ENCODE results near the gene MISP3. TPM values are rescaled to one million over a fixed set of nuclear protein-coding genes. Genes with fewer than 3 reads are reported as not detected.

MISP3 gene
- total RNA-seq, 1 donor from 2014 or later, result 0.41 TPM

GRCh38 chr19:14053032-14053431, 19.6 kb upstream of the MISP3 start:
- no peak for DNase-seq (ENCODE audit: extremely low read depth, low read depth, low spot score)

DNA sequence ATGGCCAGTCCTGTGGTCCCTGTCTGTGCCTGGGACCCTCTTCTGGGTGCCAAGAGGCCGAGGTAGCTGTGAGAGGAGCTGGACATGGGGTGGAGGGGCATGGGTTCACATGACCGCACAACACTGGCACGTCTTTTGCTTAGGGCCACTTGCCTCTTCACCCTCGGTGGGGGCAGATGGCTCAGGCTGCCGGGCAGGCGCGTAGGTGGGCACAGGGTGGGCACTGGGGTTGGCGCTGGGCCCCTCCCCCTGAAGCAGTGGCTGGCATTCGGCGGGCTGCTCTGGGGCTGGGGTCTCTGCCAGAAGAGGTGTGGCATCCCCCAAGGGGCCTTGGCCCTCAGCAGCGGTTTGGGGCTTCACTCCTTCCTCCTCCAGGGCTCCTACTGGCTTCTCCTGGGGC, 19.1 kb upstream of the MISP3 start:
- no peak for DNase-seq (ENCODE audit: extremely low read depth, low read depth, low spot score)

DNA sequence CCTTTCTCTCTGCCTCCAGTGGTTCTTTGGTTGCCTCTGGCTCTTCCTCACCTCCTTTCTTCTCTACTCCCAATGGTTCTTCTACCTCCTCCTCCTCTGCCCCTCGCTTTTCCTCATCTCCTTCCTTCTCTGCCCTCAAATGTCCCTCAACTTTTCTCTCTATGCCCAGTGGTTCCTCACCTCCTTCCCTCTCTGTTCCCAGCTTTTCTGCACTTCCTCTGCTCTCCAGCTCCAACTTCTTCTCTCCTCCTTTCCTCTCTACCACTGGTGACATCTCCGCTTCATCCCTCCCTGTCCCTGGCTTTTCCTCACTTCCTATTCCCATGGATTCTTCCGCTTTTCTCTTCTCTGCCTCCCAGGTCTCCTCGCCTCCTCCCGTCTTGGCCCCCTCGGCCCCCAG, 18.5 kb upstream of the MISP3 start:
- no peak for DNase-seq (ENCODE audit: extremely low read depth, low read depth, low spot score)

DNA sequence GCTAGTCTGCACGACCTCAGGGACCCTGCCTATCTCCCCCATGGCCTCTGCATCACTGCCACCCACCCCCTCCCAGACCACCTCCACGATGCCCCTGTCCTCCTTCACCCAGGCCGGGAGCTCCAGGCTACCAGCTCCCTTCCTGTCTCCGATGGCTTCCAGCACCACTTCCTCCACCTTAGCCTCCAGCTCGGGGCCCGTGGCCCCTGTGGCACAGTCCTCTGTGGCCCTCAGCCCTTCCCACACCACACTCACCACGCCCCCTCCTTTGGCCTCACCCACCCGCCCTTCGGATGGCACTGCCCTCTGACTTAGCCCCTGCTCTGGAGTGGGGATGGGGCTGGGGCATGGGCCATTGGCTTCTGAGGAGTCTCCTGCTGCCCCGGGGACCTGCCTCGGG, 17.9 kb upstream of the MISP3 start:
- DNase-seq (ENCODE audit: extremely low read depth, low read depth, low spot score), result no peak

DNA sequence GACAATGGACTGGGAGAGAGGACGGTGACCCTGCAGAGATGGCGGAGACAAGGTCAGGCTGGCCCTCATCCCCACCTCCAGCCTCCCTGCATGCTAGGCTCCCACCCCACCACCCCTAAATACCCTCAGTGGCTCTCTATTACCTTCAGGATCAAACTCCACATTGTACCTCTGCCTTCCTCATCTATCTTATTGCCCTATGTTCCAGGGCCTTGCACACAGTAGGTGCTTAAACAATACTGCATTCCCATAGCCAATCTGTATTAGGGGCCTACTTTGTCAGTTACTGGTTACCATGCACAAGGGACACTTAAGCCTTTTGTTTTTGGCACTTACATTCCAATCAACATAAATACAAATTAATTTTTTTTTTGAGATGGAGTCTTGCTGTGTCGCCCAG, 17.2 kb upstream of the MISP3 start:
- DNase-seq (ENCODE audit: extremely low read depth, low read depth, low spot score), result no peak

- DNase-seq (ENCODE audit: extremely low read depth, low read depth, low spot score), result no peak
Observed at GRCh38 chr19:14056069-14056666, 16.4 kb upstream of the MISP3 start.

GRCh38 chr19:14056741-14057356, 15.7 kb upstream of the MISP3 start:
- no peak for DNase-seq (ENCODE audit: extremely low read depth, low read depth, low spot score)

DNA sequence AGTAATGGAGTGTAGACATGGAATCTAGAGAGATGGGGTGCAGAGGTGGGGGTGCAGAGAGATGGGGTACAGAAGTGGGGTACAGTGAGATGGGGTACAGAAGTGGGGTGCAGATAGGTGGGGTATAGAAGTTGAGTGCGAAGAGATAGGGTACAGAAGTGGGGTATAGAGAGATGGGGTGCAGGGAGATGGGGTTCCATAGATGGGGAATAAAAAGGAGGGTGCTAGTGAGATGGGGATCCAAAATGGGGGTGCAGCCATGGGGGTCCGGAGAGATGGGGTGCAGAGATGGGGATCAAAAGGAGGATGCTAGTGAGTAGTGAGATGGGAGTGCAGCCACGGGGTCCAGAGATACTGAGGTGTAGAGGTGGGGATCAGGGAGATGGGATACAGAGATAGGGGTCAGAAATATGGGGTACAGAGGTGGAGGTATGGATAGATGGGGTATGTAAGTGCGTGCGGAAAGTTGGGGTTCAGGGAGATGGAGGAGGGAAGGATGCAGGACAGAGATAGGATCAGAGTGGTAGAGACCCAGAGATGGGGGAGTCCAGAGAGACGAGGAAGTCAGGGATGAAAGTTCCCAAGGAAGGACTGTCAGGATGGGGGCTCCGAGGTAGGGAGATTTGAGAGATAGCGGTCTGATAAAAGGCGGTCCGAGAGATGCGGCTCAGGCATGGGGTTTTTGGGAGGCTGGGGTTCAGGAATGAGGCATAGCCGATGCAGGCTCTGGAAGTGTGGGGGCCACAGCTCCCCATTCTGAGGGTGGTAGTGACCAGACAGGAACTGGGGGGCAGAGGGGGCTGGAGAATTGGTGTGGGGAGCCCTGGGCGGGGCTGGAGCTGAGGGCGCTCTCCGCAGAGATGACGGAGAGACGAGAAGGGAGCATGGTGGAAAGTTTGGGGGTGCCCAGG, 14.1 kb upstream of the MISP3 start:
- DNase-seq (ENCODE audit: extremely low read depth, low read depth, low spot score), result no peak

DNA sequence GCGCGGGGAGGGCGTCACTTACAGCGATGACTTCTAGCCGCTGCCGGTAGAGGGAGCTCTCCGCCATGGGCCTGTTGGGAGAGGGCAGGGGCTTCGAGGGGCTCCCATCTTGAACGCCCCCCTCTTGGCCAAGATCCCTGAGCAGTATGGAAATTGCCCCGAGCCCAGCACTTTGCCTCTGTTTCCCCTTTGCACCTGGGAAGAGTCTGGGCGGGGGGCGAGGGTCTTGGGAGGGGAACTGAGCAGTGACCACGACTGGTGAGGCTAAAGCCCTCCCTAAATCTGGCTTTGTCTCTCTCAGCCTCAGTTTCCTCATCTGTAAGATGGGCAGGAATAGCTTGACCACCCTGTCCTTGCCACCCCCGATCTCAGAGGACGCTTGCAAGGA, 13.5 kb upstream of the MISP3 start:
- DNase-seq (ENCODE audit: extremely low read depth, low read depth, low spot score), result no peak

DNA sequence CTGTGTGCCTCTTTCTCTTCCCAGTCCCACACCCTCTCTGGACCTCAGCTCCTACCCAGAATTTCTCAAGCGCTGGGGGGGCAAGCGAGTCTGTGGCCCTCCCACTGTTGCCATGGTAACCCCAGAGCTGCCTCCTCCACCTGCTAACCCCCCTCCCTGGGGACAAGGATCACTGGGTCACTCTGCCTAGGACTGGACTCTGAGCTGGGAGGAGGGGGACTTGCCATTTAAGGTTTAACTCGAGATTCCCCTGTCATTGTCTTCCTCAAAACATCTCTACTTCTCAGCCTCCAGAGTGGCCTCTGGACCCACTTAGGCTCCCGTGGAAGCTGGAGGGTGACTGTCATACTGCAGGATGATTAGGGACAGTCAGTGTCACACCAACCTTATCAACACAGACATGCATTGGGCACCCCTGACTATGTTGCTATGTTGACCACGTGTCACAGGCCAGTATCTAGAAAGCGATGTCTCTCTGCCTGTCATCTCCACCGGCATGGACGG, 12.9 kb upstream of the MISP3 start:
- DNase-seq (ENCODE audit: extremely low read depth, low read depth, low spot score), result no peak

- no peak for DNase-seq (ENCODE audit: extremely low read depth, low read depth, low spot score)
Observed at GRCh38 chr19:14061081-14061749, 11.4 kb upstream of the MISP3 start.

GRCh38 chr19:14061751-14062557, 10.6 kb upstream of the MISP3 start, which contains the start of gene PALM3:
PALM3 (minus strand) TSS chr19:14062076; CDS start chr19:14061980, 96 bp downstream.
- no peak for DNase-seq (ENCODE audit: extremely low read depth, low read depth, low spot score)

- no peak for DNase-seq (ENCODE audit: extremely low read depth, low read depth, low spot score)
Observed at GRCh38 chr19:14062558-14062855, 10.1 kb upstream of the MISP3 start.

DNA sequence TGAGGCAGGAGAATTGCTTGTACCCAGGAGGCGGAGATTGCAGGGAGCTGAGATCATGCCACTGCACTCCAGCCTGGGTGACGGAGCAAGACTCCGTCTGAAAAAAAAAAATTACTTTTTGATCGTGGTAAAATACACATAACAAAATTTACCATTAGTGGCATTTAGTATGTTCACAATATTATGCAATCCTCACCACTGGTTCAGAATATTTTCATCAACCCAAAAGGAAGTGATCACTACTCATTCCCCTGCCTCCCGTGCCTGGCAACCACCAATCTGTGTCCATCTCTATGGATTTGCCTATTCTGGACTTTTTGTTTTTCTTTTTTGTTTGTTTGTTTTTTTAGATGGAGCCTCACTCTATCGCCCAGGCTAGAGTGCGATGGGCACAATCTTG, 9.5 kb upstream of the MISP3 start:
- DNase-seq (ENCODE audit: extremely low read depth, low read depth, low spot score), result no peak

- no peak for DNase-seq (ENCODE audit: extremely low read depth, low read depth, low spot score)
Observed at GRCh38 chr19:14066134-14066533, 6.5 kb upstream of the MISP3 start.

GRCh38 chr19:14070268-14071050, 2.1 kb upstream of the MISP3 start:
- DNase-seq (ENCODE audit: extremely low read depth, low read depth, low spot score), result no peak

- no peak for DNase-seq (ENCODE audit: extremely low read depth, low read depth, low spot score)
Observed at GRCh38 chr19:14073261-14073924, 807 bp downstream of the MISP3 start.

DNA sequence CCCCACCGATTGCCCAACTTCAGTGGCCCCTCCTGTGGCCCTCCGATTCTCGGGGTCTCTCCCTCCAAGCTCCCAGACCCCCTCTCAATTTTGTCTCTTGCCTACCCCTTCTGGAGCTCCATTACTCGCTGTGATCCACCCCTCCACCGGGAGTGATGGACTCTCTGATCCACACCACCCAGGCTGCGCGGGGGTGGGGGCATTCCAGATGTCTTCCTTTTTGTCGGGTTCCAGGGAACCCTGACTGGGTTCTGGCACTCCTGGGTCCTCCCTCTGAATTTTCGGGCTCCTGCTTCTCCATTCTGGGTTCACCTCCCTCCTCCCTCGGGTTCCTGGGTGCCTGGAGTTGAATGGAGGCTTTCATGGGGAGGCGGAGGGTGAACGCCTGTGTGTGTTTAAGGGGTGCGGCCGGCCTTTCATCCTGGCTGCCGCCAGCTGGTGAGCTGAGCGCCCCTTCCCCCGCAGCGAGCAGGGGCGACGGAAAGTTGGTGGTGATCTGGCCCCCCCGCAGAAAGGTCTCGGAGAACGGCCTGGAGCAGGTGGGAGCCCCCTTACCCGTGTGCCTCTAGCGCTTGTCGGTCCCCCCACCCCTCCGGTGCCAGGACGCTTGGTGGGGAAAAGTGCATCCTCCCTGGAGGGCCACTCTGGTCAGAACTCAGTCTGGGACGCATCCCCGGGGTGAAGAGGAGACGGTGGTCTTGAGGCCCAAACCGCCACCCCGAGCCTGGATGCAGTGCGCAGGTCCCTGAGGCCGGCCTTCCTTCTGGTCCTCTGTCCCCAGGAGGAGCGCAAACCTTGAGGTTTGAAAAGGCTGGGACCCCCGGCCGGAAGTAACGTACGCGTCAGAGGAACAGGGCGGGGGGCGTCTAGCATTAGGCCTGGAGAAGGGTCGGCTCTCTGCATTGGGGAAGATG, 1.6 kb downstream of the MISP3 start:
- DNase-seq (ENCODE audit: extremely low read depth, low read depth, low spot score), result no peak

Measured in glomerular endothelial cell (primary cell).